NT2/D1 (cell line): ENCODE measurements around the gene TERT.
"Not testable (repeated sequence)": the region's sequence is repeated elsewhere in the genome, so short reads cannot be mapped to it uniquely, and the experiment has no call there.

Source experiments
- SUZ12 ChIP-seq: IDR thresholded peaks from 2 replicates; pipeline ENCODE4 v1.6.1; 2011; ENCODE audit not compliant: insufficient read length, insufficient read depth; ENCODE audit errors: extremely low read depth
- YY1 ChIP-seq: IDR thresholded peaks from 2 replicates; pipeline ENCODE4 v1.6.1; 2011; ENCODE audit not compliant: insufficient read length, insufficient read depth
- ZNF274 ChIP-seq: IDR thresholded peaks from 2 replicates; pipeline ENCODE4 v1.6.1; 2011; ENCODE audit warnings: mild to moderate bottlenecking, low read depth, low read length

- TF ChIP-seq SUZ12, ZNF274, YY1: not testable (repeated sequence)
These were observed 27.4 kb downstream of the TERT start for GRCh38 chr5:1267464-1267863.
